ENCODE measurements around the gene KCNK5. TPM values are rescaled to one million over a fixed set of nuclear protein-coding genes. Genes with fewer than 3 reads are reported as not detected.

Gene KCNK5
- total and polyA plus RNA-seq, 11 donors: 0.08 to 2.1 (median 0.27) TPM

- 64 to 85% (median 73%) methylated on average over 6 to 7 of the region's 7 CpGs for WGBS, 4 donors
- ATAC-seq: no peak
Measured at GRCh38 chr6:39268171-39268570, 38.9 kb upstream of the KCNK5 start.

GRCh38 chr6:39266782-39267355 lies 37.6 kb upstream of the KCNK5 start:
- 70 to 89% (median 83%) methylated on average over 5 of the region's 5 CpGs for WGBS, 4 donors
- Histone ChIP-seq H3K4me1 (no peaks in the 10 kb centered on the region), H3K36me3 (no peaks in the 10 kb centered on the region), H3K27me3 (peaks cover 0 to 13% (median 0%) of the 10 kb centered on the region in 9 donors), H3K4me3 (no peak overlapping the region), H3K27ac (no peak overlapping the region), H3K9me3 (no peaks in the 10 kb centered on the region)
- DNase-seq (no peak), ATAC-seq (no peak)
- TF ChIP-seq CTCF (IDR thresholded peaks at IDR 0.05) (no peak), POLR2A (IDR thresholded peaks at IDR 0.05) (no peak)
- intact Hi-C loops (cut with DNase I): no loop called here

More at GRCh38 chr6:39268171-39268570, 38.9 kb upstream of the KCNK5 start:
- intact Hi-C loops (cut with DNase I): no loop called here
- TF ChIP-seq CTCF (IDR thresholded peaks at IDR 0.05): no peak
- Histone ChIP-seq H3K36me3 (no peaks in the 10 kb centered on the region), H3K4me3 (no peak overlapping the region), H3K27ac (no peak overlapping the region), H3K9me3 (no peaks in the 10 kb centered on the region), H3K4me1 (no peaks in the 10 kb centered on the region), H3K27me3 (peaks cover 0 to 5% (median 0%) of the 10 kb centered on the region in 9 donors)
- no peak for DNase-seq

- no peak for DNase-seq
- no peak for ATAC-seq
- Histone ChIP-seq H3K36me3 (no peaks in the 10 kb centered on the region), H3K9me3 (no peaks in the 10 kb centered on the region), H3K4me3 (no peak overlapping the region), H3K27me3 (peaks cover 0 to 15% (median 0%) of the 10 kb centered on the region in 9 donors), H3K4me1 (no peaks in the 10 kb centered on the region), H3K27ac (no peak overlapping the region)
- intact Hi-C loops (cut with DNase I): no loop called here
- 83 to 91% (median 84%) methylated on average over 2 of the region's 2 CpGs for WGBS, 4 donors
- TF ChIP-seq POLR2A (IDR thresholded peaks at IDR 0.05) (no peak), CTCF (IDR thresholded peaks at IDR 0.05) (no peak)
Measured at GRCh38 chr6:39266375-39266774, 37.1 kb upstream of the KCNK5 start.

- ATAC-seq: no peak
Measured at GRCh38 chr6:39263303-39264037, 34.2 kb upstream of the KCNK5 start.

More at GRCh38 chr6:39263303-39264037, 34.2 kb upstream of the KCNK5 start:
- Histone ChIP-seq H3K27ac (no peak overlapping the region), H3K9me3 (no peaks in the 10 kb centered on the region), H3K4me3 (no peak overlapping the region), H3K36me3 (no peaks in the 10 kb centered on the region), H3K27me3 (peaks cover 0 to 28% (median 5%) of the 10 kb centered on the region in 9 donors), H3K4me1 (no peaks in the 10 kb centered on the region)
- DNase-seq: no peak
- intact Hi-C loops (cut with DNase I): no loop called here
- WGBS, 4 donors: 47 to 58% (median 54%) methylated on average over 5 of the region's 5 CpGs
- no peak for TF ChIP-seq POLR2A (IDR thresholded peaks at IDR 0.05)
- no peak for TF ChIP-seq CTCF (IDR thresholded peaks at IDR 0.05)
